ENCODE measurements around the gene MAP1LC3A.
A peak's percentile ranks its signal among the peaks of the same experiment; 100 is the strongest.

MAP1LC3A gene

DNA sequence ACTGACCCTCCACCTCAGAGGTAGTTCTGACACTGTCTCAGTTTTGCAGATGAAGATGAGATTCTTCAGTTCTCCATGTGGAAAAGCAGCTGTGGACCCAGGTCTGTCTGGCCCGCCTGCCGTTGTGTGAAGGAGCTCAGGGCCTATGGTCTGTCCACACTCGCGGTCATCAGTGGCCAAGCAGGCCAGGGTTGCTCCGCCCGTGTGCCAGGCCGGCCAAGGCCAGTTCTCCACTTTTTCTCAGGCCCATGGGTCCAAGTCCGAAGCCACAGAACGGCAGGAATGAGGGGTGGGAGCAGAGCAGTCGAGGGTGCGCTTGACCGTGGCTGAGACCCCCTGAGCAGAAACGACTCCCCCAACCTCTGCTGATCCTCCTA is 8.6 kb upstream of the MAP1LC3A start:
- DNase-seq: no peak

DNA sequence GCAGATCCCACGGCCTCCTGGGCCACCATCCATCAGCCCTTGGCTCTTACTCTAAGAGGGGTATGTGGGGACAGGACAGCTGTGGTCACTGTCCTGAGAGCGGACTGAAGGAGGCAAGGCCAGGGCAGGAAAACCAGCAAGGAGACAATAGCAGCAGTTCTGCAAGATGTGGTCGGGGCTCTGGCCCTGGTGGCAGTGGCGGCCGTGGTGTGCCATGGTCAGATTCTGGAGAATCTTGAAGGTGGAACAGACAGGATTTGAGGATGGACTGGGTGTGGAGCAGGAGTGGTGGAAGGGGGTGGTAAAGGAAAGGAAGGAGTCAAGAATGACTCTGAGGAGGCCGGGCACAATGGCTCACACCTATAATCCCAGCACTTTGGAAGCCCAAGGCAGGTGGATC is 5.9 kb upstream of the MAP1LC3A start:
- no peak for DNase-seq

DNA sequence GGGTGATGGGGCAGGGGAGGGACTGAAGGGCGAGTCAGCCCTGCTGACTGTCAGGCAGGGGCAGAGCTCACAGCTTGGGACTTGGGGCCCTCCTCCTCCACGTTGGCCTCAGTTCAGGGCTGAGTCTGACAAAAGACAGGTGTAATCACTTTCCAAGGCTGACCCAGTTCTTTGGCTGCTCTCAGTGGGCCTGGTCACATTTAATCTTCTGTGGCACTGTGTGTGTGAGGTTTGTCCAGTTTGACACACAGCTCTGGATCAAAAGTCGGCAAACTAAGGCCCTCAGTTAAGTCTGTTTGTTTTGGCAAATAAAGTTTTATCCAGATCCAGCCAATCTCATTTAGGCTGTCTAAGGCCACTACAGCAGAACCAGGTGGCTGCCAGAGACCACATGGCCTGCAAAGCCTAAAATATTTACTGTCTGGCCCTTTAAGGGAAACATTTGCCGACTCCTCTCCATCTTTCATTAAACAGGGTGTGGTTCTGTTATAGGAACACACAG is 5.1 kb upstream of the MAP1LC3A start:
- no peak for DNase-seq

GRCh38 chr20:34557936-34558319 is 590 bp upstream of the MAP1LC3A start:
- no peak for DNase-seq

DNA sequence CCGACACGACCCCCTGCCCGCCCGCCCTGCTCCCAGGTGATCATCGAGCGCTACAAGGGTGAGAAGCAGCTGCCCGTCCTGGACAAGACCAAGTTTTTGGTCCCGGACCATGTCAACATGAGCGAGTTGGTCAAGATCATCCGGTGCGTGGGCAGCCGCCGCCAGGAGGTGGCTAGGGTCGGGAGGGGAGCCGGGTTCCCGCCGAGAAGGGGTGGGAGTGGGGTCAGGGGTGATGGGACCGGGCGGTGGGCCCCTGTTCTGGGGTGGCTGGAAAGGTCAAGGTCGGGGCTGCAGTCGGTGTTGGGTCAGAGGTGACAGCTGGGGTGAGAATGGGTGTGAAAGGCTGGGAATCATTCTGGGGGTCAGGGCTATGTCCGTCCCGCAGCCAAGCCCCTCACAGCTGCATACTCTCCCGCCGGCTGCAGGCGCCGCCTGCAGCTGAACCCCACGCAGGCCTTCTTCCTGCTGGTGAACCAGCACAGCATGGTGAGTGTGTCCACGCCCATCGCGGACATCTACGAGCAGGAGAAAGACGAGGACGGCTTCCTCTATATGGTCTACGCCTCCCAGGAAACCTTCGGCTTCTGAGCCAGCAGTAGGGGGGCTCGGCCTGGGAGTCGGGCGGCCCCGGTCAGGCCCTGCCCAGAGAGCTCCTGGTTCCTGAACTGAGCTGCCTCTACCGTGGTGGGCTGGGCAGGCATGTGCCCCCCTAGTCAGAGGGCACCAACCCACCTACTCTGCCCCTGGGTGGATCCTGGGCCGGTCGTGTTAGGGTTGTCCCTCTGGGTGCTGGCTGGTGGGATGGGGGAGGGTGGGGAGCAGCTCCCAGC is 1.0 kb downstream of the MAP1LC3A start:
- no peak for DNase-seq

DNA sequence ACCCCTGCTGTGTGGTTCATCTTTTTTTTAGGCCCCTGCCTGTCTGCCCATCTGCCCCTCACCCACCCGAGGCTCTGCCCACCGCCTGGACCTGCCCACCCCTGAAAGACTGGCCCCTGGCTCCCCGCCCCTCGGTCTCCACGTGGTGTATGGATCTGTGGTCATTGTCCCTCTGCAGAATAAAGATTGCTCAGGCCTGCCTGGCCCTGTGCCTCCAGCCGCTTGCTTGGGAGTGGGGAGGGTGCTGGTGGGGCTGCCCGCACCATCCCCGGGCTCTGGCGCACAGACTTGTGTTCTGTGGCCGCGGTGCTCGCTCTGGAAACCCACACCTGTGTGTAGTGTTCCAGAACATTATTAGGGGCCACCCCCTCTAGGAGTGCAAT is 1.6 kb downstream of the MAP1LC3A start:
- no peak for DNase-seq

GRCh38 chr20:34560614-34561013 is 2.1 kb downstream of the MAP1LC3A start:
- no peak for DNase-seq

DNA sequence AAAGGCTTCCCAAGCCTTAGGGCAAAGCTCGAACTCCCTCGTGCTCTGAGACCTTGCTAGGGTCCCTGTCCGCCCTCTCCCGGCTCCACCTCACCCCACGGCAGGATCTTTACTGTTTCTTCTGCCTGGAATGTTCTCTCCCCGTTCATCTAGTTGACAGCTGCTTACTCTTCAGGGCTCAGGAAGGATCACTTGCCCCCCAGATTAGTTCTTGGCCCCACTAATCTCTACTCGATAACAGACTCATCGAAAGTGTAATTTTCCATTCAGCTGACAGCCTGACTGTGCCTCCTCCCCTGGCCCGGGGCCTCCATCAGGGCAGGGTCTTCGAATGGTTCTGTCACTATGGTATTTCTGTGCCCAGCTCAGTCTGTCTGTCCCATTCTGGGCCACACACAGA is 3.1 kb downstream of the MAP1LC3A start:
- DNase-seq: no peak

GRCh38 chr20:34562641-34563040 is 4.1 kb downstream of the MAP1LC3A start:
- DNase-seq: no peak

DNA sequence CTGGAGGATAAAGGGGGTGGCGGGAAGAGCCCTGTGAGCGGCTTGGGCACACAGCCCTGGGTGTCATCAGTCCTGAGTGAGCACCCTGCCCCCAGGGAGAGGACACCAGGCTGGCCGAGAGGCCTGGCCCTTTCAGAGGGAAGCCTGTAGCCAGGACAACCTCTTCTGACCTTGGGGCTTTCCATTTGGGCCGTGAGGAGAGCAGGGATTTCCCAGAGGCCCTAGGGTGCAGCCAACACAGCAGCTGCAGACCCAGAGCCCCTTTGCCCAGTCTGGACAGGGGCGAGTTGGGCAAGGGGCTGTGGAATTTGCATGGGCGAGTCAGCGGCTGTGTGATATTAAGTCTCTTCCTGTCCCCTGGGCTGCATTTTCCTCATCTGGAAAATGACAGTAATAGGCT is 6.3 kb downstream of the MAP1LC3A start:
- no peak for DNase-seq

DNA sequence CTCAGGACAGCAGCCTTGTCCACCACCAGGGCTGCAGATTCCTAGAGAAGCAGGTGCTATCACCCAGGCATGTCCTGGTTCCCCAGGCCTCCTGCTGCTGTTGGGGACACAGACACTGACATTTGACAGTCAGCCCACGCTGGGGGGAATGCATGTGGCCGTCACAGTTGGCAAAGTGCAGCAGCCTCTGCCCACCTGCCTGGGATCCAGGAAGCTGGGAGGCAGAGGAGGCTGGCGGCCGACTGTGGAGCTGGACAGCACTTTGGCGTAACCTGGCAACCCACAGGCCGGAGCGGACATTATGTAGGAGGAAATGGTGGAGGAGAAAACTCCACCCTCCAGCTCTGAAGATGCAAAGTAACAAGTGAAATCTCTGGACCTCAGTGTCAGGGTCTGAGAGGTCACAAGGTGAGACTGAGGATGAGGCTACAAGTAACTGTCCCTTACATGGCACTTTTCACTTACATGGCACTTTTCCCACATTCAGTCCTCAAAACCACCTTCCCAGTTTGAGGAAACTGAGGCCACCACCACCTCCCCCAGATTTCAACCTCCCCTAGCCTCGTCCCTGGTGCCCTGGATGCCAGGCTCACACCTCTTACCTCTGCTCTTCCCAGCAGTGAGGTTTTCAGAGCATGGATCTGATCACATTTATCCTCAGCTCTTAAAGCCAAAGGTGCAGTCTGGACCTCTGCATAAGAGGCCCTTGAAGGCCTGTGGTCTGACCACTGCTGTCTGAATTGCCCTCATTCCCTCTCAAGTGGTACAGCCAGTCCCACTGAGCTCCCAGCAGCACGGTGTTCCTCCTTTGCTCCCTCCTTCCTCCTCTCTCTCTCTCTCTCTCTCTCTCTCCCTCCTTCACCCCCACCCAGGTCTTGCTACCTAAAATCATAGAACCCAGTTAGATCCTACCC is 8.7 kb downstream of the MAP1LC3A start:
- DNase-seq: no peak

DNA sequence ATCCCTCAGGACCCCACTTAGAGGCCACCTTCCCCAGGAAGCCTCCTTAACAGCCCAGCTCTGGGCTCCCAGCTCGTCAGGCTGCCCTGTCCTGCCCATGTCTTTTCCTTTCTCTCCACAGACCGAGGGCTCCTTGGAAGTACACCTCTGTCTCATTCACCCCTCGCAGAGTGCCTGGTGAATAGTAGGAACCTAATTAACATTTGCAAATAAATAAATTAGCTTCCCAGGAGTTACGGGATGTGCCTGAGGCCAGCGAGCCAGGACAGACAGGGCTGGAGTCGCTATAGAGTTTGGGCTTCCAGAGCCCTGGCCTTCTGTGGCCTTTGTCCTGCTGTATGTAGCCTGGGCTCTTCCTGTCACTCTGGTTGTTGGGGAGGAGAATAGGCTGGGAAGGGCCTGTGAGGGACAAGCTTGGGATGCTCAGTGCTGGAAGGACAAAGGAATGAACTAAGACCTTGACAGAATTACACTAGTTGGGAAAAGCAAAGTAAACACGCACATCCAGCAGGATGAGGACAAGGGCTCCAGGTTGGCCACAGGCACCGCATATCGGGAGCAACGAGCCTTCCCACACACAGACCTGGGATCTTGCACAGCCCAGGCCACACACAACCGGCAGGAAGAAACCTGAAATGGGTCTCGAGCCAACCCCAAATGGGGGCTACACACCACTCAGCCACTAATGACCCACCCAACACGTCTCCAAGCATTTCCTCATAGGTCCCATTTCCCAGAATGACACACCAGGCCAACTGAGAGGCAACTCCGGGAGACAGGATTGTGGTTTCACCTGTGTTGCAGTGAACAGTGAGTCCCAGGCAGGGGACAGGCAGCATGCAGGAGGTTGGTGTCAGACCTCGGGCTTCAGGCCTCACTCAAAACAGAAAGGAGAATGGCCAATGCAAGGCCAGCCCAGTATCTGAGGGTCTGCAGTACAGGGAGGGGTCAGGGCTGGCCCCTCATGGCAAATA is 9.7 kb downstream of the MAP1LC3A start:
- no peak for DNase-seq

- no peak for DNase-seq
Measured at GRCh38 chr20:34569598-34569997, 11.1 kb downstream of the MAP1LC3A start.

GRCh38 chr20:34570859-34571306 is 12.4 kb downstream of the MAP1LC3A start:
- peak in 1 of 2 donors; percentile 69 for DNase-seq

DNA sequence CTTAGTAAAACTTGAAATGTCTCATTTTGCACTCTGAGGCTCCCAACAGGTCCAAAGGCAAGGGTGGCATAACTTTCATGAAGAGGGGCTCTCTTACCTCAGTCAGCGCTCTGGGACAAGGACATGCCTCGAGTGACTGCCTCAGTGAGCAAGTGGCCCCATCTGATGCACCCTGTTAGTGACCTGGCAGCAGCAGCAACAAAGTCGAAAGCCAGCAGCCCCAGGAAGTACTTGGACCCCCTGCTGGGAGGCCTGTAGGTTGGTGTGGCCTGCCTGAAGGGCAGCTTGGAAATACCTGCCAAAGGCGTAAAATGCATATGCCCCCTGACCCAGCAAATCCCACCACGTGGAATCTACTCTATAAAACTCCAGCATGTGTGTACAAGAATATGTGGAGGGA is 13.2 kb downstream of the MAP1LC3A start:
- DNase-seq: no peak

DNA sequence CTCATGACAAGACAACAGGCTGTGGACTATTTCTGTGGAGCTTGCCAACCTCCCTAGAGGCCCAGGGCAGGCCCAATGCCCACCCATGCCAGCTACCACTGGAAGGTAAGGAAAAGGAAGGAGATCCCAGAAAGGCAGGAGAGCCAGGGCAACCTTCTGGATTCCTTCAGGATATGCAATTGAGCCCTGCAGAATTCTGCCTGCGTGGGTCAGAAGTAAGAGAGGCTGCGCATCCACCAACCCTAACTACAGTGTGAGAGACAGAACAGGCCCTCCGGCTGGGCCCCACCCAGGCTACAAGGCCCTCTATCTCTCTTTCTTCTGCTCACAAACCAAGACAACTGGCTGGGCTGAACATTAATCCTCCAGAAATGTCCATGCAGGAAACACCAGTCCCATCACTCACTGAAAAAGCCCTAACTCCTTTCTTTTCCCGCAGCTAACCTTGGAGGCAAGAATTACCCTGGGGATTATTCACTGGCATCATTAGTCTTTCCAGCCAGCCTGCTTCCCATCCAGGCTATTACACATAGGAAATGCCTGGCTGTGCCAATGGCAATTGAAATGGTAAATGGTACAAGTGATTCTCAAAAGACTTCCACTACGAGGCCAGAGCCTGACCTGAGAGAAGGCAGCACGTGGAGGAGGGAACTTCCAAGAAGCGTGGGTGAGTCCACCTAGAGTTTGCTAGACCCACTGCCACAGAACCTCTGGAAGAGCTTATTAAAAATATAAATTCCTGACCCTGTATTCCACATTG is 15.2 kb downstream of the MAP1LC3A start:
- DNase-seq: no peak

DNA sequence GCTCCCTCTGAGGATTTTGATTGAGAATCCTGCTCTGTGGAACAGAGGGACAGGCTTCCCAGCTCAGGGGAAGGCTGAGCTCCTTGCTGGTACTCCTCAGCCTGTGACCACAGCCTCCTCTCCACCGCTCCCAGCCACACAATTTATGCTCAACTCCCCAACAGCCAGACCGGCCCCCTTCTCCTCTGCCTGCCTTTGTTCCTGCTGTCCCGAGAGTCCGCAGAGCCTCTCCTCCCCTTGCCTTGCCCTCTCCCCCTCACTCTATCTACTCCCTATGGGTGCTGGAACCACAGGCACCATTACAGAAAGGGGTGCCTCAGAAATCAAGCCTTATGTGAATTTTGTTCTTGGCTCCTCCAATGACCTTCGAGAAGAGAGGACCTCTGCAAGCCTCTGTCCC is 15.9 kb downstream of the MAP1LC3A start:
- no peak for DNase-seq

GRCh38 chr20:34574861-34575260 is 16.3 kb downstream of the MAP1LC3A start:
- DNase-seq: no peak

- no peak for DNase-seq
Measured at GRCh38 chr20:34575271-34575670, 16.8 kb downstream of the MAP1LC3A start.

DNA sequence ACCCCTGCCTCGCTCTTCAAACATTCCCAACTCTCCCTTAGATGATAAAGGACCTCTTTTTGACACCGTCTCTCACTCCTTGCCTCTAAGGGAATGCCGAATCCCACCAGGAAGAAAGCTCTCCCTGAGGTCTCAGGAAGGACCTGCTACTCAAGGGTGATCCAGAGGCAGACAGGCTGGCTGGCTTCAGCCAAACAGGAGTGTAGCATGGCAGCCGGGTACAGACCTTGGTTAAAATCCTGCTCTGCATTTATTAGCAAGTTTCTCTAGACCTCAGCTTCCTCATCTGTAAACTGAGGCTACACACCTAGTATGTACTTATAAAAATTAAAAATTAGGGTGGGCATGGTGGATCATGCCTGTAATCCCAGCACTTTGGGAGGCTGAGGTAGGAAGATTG is 17.2 kb downstream of the MAP1LC3A start:
- DNase-seq: no peak

DNA sequence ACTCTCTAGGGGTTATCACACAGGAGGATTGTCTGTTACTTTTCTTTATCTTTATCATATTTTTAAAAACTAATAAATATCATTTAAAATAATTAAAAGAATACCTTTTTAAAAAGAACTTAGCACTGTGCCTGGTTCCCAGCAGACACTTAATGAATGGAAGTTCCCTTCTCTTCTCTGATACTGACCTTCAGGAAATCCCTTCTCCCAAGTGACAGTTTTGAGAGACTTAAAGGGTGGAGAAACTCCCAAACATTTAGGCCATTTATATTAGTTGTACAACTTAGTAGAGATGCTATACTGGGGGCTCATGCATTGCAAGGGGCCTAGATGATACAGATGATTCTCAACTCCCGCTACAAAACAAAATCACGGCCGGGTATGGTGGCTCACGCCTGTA is 18.5 kb downstream of the MAP1LC3A start:
- DNase-seq: no peak

- no peak for DNase-seq
Measured at GRCh38 chr20:34578025-34578424, 19.5 kb downstream of the MAP1LC3A start.
